Measurements from ENCODE around the gene CA10. TPM values are rescaled to one million over a fixed set of nuclear protein-coding genes. Genes with fewer than 3 reads are reported as not detected.

CA10 gene
- total and polyA plus RNA-seq, 8 donors = 1.3 TPM; not detected in 7

DNA sequence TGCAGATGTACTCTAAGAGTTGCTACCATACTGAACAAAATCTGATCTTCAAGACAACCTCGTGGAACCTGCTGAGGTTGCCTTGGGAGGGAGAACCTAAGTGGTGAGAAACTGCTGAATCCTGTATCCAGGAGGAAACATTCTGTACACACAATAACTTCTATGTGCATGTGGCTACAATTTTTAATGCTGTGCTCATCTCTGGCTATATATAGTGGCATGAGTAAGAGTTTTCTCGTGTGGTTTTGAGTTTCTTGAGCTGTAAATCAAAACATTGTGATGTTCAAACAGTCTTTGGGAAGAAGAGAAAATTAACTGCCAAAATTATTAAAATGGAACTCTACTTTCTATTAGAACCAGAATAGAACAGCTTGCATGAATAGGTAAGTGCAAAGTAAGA, 206.8 kb downstream of the CA10 start:
- H3K9me3 ChIP-seq = no peaks in the 10 kb centered on the region
- H3K27me3 ChIP-seq = no peaks in the 10 kb centered on the region
- H3K4me3 ChIP-seq = no peak overlapping the region
- intact Hi-C loops (cut with DNase I; ENCODE audit: low total_unique reads) = no loop called here
- no peak overlapping the region for H3K27ac ChIP-seq
- 4 to 23% (median 16%) methylated on average over 2 of the region's 2 CpGs for WGBS, 5 donors
- DNase-seq = no peak
- H3K4me1 ChIP-seq = no peaks in the 10 kb centered on the region
- TF ChIP-seq POLR2A (IDR thresholded peaks at IDR 0.05) = no peak
- no peak for TF ChIP-seq POLR2AphosphoS5 (IDR thresholded peaks at IDR 0.05)
- TF ChIP-seq, protein P1, sequence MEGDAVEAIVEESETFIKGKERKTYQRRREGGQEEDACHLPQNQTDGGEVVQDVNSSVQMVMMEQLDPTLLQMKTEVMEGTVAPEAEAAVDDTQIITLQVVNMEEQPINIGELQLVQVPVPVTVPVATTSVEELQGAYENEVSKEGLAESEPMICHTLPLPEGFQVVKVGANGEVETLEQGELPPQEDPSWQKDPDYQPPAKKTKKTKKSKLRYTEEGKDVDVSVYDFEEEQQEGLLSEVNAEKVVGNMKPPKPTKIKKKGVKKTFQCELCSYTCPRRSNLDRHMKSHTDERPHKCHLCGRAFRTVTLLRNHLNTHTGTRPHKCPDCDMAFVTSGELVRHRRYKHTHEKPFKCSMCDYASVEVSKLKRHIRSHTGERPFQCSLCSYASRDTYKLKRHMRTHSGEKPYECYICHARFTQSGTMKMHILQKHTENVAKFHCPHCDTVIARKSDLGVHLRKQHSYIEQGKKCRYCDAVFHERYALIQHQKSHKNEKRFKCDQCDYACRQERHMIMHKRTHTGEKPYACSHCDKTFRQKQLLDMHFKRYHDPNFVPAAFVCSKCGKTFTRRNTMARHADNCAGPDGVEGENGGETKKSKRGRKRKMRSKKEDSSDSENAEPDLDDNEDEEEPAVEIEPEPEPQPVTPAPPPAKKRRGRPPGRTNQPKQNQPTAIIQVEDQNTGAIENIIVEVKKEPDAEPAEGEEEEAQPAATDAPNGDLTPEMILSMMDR (IDR thresholded peaks at IDR 0.05) = no peak
- no peak for TF ChIP-seq EP300 (IDR thresholded peaks at IDR 0.05)
- H3K36me3 ChIP-seq = no peaks in the 10 kb centered on the region

DNA sequence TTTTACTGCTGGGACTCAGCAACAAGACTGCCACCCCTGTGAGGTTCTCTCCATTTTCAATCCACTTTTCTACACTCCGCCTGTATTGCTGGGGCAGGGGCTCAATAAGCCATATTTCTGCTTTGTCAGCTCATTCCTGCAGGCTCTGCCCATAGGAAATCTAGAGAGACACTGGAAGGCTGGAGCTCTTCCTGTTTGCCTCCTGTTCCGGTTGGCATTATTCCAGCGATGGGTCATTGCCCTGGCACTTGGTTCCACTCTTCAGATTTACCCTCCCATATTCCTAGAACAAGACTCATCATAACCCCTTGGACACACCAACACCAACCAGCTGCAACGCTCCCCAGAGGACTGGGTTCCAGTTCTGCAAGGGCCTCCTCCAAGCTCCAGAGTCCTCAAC, 210.4 kb downstream of the CA10 start:
- 78 to 94% (median 89%) methylated on average over 4 of the region's 4 CpGs for WGBS, 5 donors

DNA sequence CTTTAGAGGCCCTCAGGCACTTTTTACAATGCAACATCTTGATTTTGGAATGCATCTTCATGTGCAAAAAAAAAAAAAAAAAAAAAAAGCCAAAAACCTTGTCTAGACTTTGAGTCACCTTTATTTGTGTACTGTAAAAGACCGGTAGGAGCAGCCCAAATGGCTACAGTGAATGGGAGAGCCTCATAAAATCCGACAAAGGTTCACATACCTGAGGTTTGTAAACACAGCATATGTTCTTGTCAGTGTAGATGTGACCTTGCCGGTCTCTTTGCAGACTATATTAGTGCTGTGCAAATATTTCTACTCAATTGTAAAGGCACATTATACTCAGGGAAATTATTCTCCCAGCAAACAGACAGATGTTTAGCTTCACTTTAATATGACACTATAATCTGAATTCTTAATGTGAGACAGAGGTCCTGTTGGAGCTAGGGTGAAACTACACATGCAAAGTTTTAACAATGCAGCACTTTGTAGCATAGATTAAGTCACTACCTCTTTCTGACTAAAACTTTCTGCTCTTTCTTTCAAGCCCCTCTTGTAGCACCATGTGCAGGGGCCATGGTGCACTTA, 211.3 kb downstream of the CA10 start:
- Histone ChIP-seq H3K27me3 (no peaks in the 10 kb centered on the region), H3K4me1 (no peaks in the 10 kb centered on the region), H3K27ac (no peak overlapping the region), H3K36me3 (no peaks in the 10 kb centered on the region), H3K4me3 (no peak overlapping the region), H3K9me3 (no peaks in the 10 kb centered on the region)
- WGBS, 5 donors = 20 to 37% (median 33%) methylated on average over 3 of the region's 3 CpGs
- peak in 1 of 2 donors; percentile 15 for DNase-seq
- no peak for TF ChIP-seq POLR2A (IDR thresholded peaks at IDR 0.05)
- TF ChIP-seq, protein P1 (IDR thresholded peaks at IDR 0.05) = no peak
- TF ChIP-seq EP300 (IDR thresholded peaks at IDR 0.05) = no peak
- no peak for TF ChIP-seq POLR2AphosphoS5 (IDR thresholded peaks at IDR 0.05)
- intact Hi-C loops (cut with DNase I; ENCODE audit: low total_unique reads) = no loop called here

More for the DNA sequence above, 210.4 kb downstream of the CA10 start:
- Histone ChIP-seq H3K36me3 (no peaks in the 10 kb centered on the region), H3K9me3 (no peaks in the 10 kb centered on the region), H3K4me3 (no peak overlapping the region), H3K27me3 (no peaks in the 10 kb centered on the region), H3K4me1 (no peaks in the 10 kb centered on the region), H3K27ac (no peak overlapping the region)
- TF ChIP-seq EP300 (IDR thresholded peaks at IDR 0.05) (no peak), POLR2AphosphoS5 (IDR thresholded peaks at IDR 0.05) (no peak), POLR2A (IDR thresholded peaks at IDR 0.05) (no peak)
- TF ChIP-seq, protein P1 (IDR thresholded peaks at IDR 0.05) = no peak
- no peak for DNase-seq
- intact Hi-C loops (cut with DNase I; ENCODE audit: low total_unique reads) = no loop called here

DNA sequence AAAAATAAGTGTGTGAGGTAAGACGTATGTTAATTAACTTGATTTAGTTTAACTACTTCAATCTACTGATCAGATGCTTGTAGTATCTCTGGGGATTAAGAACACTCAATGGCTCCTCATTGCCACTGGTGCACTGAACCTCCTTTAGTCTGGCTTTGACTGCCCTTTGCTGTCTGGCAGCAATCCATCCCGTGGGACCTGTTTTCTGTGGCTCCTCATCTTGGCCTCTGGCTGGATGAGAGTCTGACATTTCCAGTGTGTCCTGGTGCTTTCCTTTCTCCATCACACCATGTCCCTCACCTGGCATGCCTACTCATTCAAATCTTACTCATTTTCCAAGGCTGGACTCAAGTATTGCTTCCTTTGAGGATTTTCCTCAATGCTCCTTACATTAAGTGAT, 212.2 kb downstream of the CA10 start:
- H3K36me3 ChIP-seq = no peaks in the 10 kb centered on the region

DNA sequence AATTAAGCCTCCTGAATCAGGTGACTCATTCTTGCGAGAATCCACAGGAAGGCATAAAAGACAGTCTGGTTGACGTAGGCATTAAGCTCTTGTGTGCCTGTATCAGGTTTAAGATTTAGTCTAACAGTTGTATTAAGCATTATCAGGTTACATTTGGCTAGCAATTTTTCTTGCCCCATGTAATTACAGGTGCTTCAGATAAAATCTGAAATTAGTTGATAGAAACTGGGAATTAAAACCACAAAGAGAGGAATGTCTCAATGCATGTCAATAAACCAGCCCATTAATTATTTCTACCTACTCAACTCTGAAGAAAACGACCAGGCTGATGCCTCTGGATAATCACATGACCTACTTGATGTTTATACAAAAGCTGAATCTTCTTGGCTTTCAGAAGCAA, 217.2 kb downstream of the CA10 start:
- no peaks in the 10 kb centered on the region for H3K9me3 ChIP-seq
- WGBS, 5 donors = 33 to 39% (median 38%) methylated on average over 3 of the region's 3 CpGs
- H3K27ac ChIP-seq = no peak overlapping the region
- H3K4me3 ChIP-seq = no peak overlapping the region
- no peaks in the 10 kb centered on the region for H3K36me3 ChIP-seq
- no peaks in the 10 kb centered on the region for H3K27me3 ChIP-seq
- H3K4me1 ChIP-seq = no peaks in the 10 kb centered on the region
- TF ChIP-seq POLR2AphosphoS5 (IDR thresholded peaks at IDR 0.05) (no peak), EP300 (IDR thresholded peaks at IDR 0.05) (no peak), POLR2A (IDR thresholded peaks at IDR 0.05) (no peak)
- TF ChIP-seq, protein P1 (IDR thresholded peaks at IDR 0.05) = no peak
- DNase-seq = no peak
- intact Hi-C loops (cut with DNase I; ENCODE audit: low total_unique reads) = no loop called here

More for the DNA sequence above, 212.2 kb downstream of the CA10 start:
- no peaks in the 10 kb centered on the region for H3K9me3 ChIP-seq
- H3K4me3 ChIP-seq = no peak overlapping the region
- intact Hi-C loops (cut with DNase I; ENCODE audit: low total_unique reads) = no loop called here
- TF ChIP-seq POLR2A (IDR thresholded peaks at IDR 0.05) (no peak), EP300 (IDR thresholded peaks at IDR 0.05) (no peak)
- H3K27me3 ChIP-seq = no peaks in the 10 kb centered on the region
- H3K27ac ChIP-seq = no peak overlapping the region
- H3K4me1 ChIP-seq = no peaks in the 10 kb centered on the region
- no peak for DNase-seq
- WGBS, 5 donors = 76 to 85% (median 81%) methylated on average over 2 of the region's 2 CpGs
